Progenitor cell of endocrine pancreas (in vitro differentiated cells): ENCODE data around the gene NRXN3. TPM values are rescaled to one million over a fixed set of nuclear protein-coding genes. Genes with fewer than 3 reads are reported as not detected.

Experiments
- DNase-seq: peaks from one replicate; pipeline ENCODE4 v3.0.0; 2021; ENCODE audit warnings: low spot score; ENCODE audit not compliant: unreplicated experiment
- H3K27ac Mint-ChIP-seq: 2 replicates; pipeline ENCODE4 v1.8.0; 2021; ENCODE audit warnings: mild to moderate bottlenecking, moderate library complexity, mixed read lengths
- H3K27me3 Mint-ChIP-seq: 2 replicates; pipeline ENCODE4 v1.8.0; 2021; ENCODE audit warnings: mixed read lengths
- H3K36me3 Mint-ChIP-seq: 2 replicates; pipeline ENCODE4 v1.8.0; 2022; ENCODE audit warnings: mixed read lengths; ENCODE audit not compliant: insufficient read depth
- H3K4me1 Mint-ChIP-seq: 2 replicates; pipeline ENCODE4 v1.8.0; 2021; ENCODE audit warnings: low read depth, mixed read lengths
- H3K4me3 Mint-ChIP-seq: 2 replicates; pipeline ENCODE4 v1.8.0; 2021; ENCODE audit warnings: low read depth, mild to moderate bottlenecking, moderate library complexity, mixed read lengths
- H3K9me3 Mint-ChIP-seq: 2 replicates; pipeline ENCODE4 v1.8.0; 2021; ENCODE audit warnings: low read depth, mixed read lengths
- total RNA-seq: library from RNA; stranded (reverse); gene quantifications from 2 replicates; pipeline ENCODE4 v1.2.1, GENCODE V29; 2021
- TF ChIP-seq, protein P1 (sequence below): fragments of 200-600 bp; sonication (generic); IDR thresholded peaks from one replicate; pipeline ENCODE4 v1.5.0; 2021; ENCODE audit warnings: antibody characterized with exemption, mild to moderate bottlenecking; ENCODE audit not compliant: unreplicated experiment

NRXN3 gene
- total RNA-seq, 1 donor from 2014 or later = 22.1 TPM

DNA sequence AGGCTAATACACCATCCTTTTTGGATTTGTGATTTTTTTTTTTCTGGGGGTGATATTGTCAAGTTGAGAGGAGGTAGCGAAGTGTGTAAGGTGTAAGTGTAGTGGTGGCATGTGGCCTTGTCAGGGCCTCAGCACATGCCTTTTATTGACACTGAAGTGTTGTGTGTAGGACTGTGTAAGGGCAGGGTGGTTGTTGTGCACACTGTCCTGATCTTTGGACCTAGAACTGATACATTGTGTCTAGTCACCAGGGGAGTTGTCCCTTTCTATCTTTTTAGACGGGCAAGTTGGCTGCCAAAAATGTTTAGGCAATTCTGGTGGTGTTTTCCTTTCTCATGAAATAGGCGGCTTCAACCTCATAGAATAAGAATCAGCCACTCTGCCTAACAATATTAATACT, 244.0 kb downstream of the NRXN3 start:
- H3K9me3 Mint-ChIP-seq = no peaks in the 10 kb centered on the region
- no peak overlapping the region for H3K4me3 Mint-ChIP-seq
- H3K27me3 Mint-ChIP-seq = no peaks in the 10 kb centered on the region
- TF ChIP-seq, protein P1, sequence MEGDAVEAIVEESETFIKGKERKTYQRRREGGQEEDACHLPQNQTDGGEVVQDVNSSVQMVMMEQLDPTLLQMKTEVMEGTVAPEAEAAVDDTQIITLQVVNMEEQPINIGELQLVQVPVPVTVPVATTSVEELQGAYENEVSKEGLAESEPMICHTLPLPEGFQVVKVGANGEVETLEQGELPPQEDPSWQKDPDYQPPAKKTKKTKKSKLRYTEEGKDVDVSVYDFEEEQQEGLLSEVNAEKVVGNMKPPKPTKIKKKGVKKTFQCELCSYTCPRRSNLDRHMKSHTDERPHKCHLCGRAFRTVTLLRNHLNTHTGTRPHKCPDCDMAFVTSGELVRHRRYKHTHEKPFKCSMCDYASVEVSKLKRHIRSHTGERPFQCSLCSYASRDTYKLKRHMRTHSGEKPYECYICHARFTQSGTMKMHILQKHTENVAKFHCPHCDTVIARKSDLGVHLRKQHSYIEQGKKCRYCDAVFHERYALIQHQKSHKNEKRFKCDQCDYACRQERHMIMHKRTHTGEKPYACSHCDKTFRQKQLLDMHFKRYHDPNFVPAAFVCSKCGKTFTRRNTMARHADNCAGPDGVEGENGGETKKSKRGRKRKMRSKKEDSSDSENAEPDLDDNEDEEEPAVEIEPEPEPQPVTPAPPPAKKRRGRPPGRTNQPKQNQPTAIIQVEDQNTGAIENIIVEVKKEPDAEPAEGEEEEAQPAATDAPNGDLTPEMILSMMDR = no peak
- H3K36me3 Mint-ChIP-seq = no peaks in the 10 kb centered on the region
- no peak overlapping the region for H3K27ac Mint-ChIP-seq
- DNase-seq = no peak
- no peaks in the 10 kb centered on the region for H3K4me1 Mint-ChIP-seq

DNA sequence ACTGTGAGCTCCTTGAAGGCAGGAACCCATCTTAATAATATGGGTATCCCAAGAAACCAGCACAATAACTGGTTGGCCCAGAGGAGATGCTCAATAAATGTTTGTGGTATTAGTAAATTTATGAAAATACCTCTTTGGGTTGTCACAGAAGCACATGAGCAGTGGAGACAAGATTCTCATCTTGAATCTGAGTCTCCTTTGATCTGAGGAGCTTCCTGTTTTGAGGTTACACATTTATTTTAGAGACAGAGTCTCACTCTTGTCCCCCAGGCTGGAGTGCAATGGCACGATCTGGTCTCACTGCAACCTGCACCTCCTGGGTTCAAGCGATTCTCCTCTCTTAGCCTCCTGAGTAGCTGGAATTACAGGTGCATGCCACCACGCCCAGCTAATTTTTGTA, 247.4 kb downstream of the NRXN3 start:
- Mint-ChIP-seq H3K4me1 (no peaks in the 10 kb centered on the region), H3K9me3 (no peaks in the 10 kb centered on the region), H3K27ac (no peak overlapping the region), H3K4me3 (no peak overlapping the region), H3K27me3 (no peaks in the 10 kb centered on the region), H3K36me3 (no peaks in the 10 kb centered on the region)
- TF ChIP-seq, protein P1 = no peak
- DNase-seq = no peak

DNA sequence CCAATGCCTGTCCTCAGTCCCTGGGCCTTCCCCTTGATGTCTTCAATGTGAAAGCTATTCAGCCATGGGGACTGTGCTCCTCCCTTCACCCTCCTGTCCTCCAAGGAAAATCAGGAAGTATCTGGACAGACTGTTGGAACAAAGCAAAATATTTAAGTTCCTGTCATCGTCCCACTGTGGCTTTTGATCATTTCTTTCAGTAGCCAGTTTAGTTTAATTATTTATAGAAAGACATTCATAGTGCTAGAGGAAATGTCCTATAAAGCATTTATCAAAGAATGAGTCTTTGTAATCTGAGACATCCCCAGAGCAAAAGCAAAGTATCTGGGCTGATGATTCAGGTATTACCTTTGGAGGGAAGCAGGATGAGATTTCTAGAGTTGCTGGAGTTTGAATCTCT, 254.1 kb downstream of the NRXN3 start:
- no peaks in the 10 kb centered on the region for H3K9me3 Mint-ChIP-seq

DNA sequence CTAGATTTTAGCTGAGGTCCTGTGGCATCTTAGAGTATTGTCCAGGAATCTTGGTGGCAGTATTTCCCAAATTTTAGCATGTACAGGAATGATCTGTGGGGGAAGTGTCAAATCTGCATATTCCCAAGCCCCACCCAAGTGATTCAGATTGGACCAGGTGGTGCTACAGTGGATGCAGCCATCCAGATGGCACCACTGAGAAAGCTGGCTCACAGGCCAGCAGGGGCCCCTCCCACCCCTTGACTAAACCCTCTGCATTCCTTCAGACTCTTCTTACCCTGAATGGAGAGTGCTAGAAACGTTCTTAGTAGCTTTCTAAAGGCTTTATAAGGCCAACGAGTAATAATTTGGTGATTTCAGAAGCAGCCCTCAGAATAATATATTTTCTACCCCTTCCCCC, 255.2 kb downstream of the NRXN3 start:
- DNase-seq = no peak
- Mint-ChIP-seq H3K36me3 (no peaks in the 10 kb centered on the region), H3K4me3 (no peak overlapping the region), H3K4me1 (no peaks in the 10 kb centered on the region), H3K9me3 (no peaks in the 10 kb centered on the region), H3K27ac (no peak overlapping the region), H3K27me3 (no peaks in the 10 kb centered on the region)
- TF ChIP-seq, protein P1 = no peak

More for the DNA sequence above, 254.1 kb downstream of the NRXN3 start:
- H3K27ac Mint-ChIP-seq = no peak overlapping the region
- no peaks in the 10 kb centered on the region for H3K36me3 Mint-ChIP-seq
- no peaks in the 10 kb centered on the region for H3K27me3 Mint-ChIP-seq
- H3K4me3 Mint-ChIP-seq = no peak overlapping the region
- DNase-seq = no peak
- no peaks in the 10 kb centered on the region for H3K4me1 Mint-ChIP-seq
- TF ChIP-seq, protein P1 = no peak

DNA sequence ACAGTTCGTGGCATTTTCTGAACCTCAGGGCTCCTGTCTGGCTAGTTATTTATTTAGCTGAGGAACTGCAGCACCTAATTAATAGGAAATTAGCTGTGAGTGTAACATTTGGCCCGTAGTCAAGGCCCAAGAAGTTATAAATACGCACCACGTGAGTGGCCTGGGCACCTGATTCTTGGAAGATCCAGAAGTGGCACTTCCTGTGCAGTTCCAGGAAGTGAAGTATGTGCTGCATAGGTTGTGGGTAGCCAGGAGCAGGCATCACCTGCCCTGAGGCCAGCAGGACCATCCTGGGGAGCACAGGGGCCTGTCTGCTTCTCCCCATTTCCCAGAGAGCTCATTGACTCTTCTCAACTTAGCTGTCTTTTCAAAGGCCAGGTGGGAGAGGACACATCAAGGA, 255.6 kb downstream of the NRXN3 start:
- Mint-ChIP-seq H3K4me3 (no peak overlapping the region), H3K36me3 (no peaks in the 10 kb centered on the region), H3K9me3 (no peaks in the 10 kb centered on the region), H3K4me1 (no peaks in the 10 kb centered on the region), H3K27ac (no peak overlapping the region), H3K27me3 (no peaks in the 10 kb centered on the region)
- DNase-seq = no peak
- TF ChIP-seq, protein P1 = no peak
